ENCODE data around the gene FLRT2.

Gene FLRT2

GRCh38 chr14:85565862-85566296, 35.9 kb downstream of the FLRT2 start:
- no peak for DNase-seq

- no peak for DNase-seq
Measured at GRCh38 chr14:85566603-85567002, 36.7 kb downstream of the FLRT2 start.

- DNase-seq, result no peak
Measured at GRCh38 chr14:85572011-85572410, 42.1 kb downstream of the FLRT2 start.

- no peak for DNase-seq
Measured at GRCh38 chr14:85572845-85573244, 42.9 kb downstream of the FLRT2 start.

- no peak for DNase-seq
Measured at GRCh38 chr14:85573406-85573805, 43.5 kb downstream of the FLRT2 start.

GRCh38 chr14:85574853-85575616, 45.1 kb downstream of the FLRT2 start:
- no peak for DNase-seq

- no peak for DNase-seq
Measured at GRCh38 chr14:85575617-85575898, 45.6 kb downstream of the FLRT2 start.

GRCh38 chr14:85576218-85576617, 46.3 kb downstream of the FLRT2 start:
- no peak for DNase-seq

GRCh38 chr14:85576848-85577542, 47.1 kb downstream of the FLRT2 start:
- no peak for DNase-seq

- DNase-seq, result no peak
Measured at GRCh38 chr14:85577543-85578114, 47.7 kb downstream of the FLRT2 start.

GRCh38 chr14:85578357-85578756, 48.4 kb downstream of the FLRT2 start:
- no peak for DNase-seq

- no peak for DNase-seq
Measured at GRCh38 chr14:85578930-85579329, 49.0 kb downstream of the FLRT2 start.

GRCh38 chr14:85579942-85580341, 50.0 kb downstream of the FLRT2 start:
- no peak for DNase-seq

GRCh38 chr14:85580536-85581140, 50.7 kb downstream of the FLRT2 start:
- DNase-seq, result no peak

- DNase-seq, result no peak
Measured at GRCh38 chr14:85581691-85582090, 51.7 kb downstream of the FLRT2 start.

- no peak for DNase-seq
Measured at GRCh38 chr14:85583380-85583779, 53.4 kb downstream of the FLRT2 start.

- DNase-seq, result no peak
Measured at GRCh38 chr14:85584481-85584880, 54.5 kb downstream of the FLRT2 start.

GRCh38 chr14:85587151-85587711, 57.3 kb downstream of the FLRT2 start:
- DNase-seq, result no peak

- no peak for DNase-seq
Measured at GRCh38 chr14:85590784-85591183, 60.8 kb downstream of the FLRT2 start.

GRCh38 chr14:85594217-85594616, 64.3 kb downstream of the FLRT2 start:
- DNase-seq, result no peak

GRCh38 chr14:85595981-85596380, 66.0 kb downstream of the FLRT2 start:
- DNase-seq, result no peak

GRCh38 chr14:85596562-85596961, 66.6 kb downstream of the FLRT2 start:
- DNase-seq, result no peak

- DNase-seq, result no peak
Measured at GRCh38 chr14:85597701-85598100, 67.8 kb downstream of the FLRT2 start.

GRCh38 chr14:85599939-85600338, 70.0 kb downstream of the FLRT2 start:
- DNase-seq, result no peak

All from activated CD8-positive, alpha-beta memory T cell treated with anti-CD3 and anti-CD28 coated beads, Interleukin-2, amount 50 U/mL, for 4 hours (primary cell).